HepG2 (cell line): ENCODE measurements around the gene FOXJ2. TPM values are rescaled to one million over a fixed set of nuclear protein-coding genes. Genes with fewer than 3 reads are reported as not detected.

ENCODE experiments used
- ATAC-seq: fragments of 200-7000 bp; cut with Tn5 transposase; 3 replicates; pipeline ENCODE4 v1.9.1; 2020; ENCODE audit warnings: mild to moderate bottlenecking, moderate library complexity
- BruUV-seq: library from RNA; stranded (reverse); fragments of 400-500 nt; replicated peaks from 2 replicates; lab custom pipeline; 2021; lab: Mats Ljungman, UMichigan
- CTCF ChIA-PET: fragments of 300-600 bp; formaldehyde crosslinking; extraction: SDS; loops from one replicate; lab custom pipeline; 2021; ENCODE audit warnings: low total read pairs, inconsistent platforms, low intra/inter-chr PET ratio; lab: Yijun Ruan, JAX
- POLR2A ChIA-PET: fragments of 350-600 bp; sonication (Branson Sonifier 250); formaldehyde crosslinking; loops from one replicate; lab custom pipeline; 2020; ENCODE audit warnings: antibody characterized with exemption, inconsistent platforms; lab: Yijun Ruan, JAX
- DNase-seq: peaks from one replicate; pipeline ENCODE4 v3.0.0-alpha.2; 2015; ENCODE audit warnings: low spot score
- FAIRE-seq: peaks from 3 replicates; lab custom pipeline; 2011; peaks lifted over from hg19 to GRCh38; lab: Jason Lieb, UNC
- H2AFZ ChIP-seq: one replicate; pipeline ENCODE4 v1.6.1; 2011; ENCODE audit warnings: low read length, inconsistent platforms
- H3K27ac ChIP-seq: fragments of 300-600 bp; 3 replicates; pipeline ENCODE4 v1.8.0; 2011; ENCODE audit warnings: mixed run types, mild to moderate bottlenecking, mixed read lengths, low read length, inconsistent platforms; ENCODE audit not compliant: insufficient read depth; ENCODE audit errors: extremely low read length
- H3K27me3 ChIP-seq, 2 experiments: fragments of 200-600 bp in 1 of 2; 2 replicates in 1 of 2; 3 replicates in 1 of 2; pipeline versions ENCODE4 v1.6.0 to v1.8.0; 2011; ENCODE audit warnings: low read length in 2 of 2, mild to moderate bottlenecking in 2 of 2, moderate library complexity in 2 of 2, inconsistent platforms in 1 of 2; ENCODE audit not compliant: insufficient read depth in 2 of 2, control insufficient read depth in 1 of 2
- H3K36me3 ChIP-seq, 2 experiments: fragments of 200-600 bp in 1 of 2; replicated peaks in 1 of 2; 2 replicates in 1 of 2; 3 replicates in 1 of 2; pipeline versions ENCODE4 v1.5.1 to v1.8.0; 2011; ENCODE audit warnings: low read length in 2 of 2, inconsistent platforms in 1 of 2; ENCODE audit not compliant: insufficient read depth in 2 of 2, control insufficient read depth in 1 of 2
- H3K4me1 ChIP-seq: 2 replicates; pipeline ENCODE4 v1.5.1; 2012; ENCODE audit warnings: low read length, inconsistent platforms; ENCODE audit not compliant: insufficient read depth
- H3K4me2 ChIP-seq: 2 replicates; pipeline ENCODE4 v1.6.0; 2011; ENCODE audit warnings: low read depth, low read length, inconsistent platforms
- H3K4me3 ChIP-seq, 3 experiments: fragments of 200-600 bp in 1 of 3; sonication (generic), shearing (Covaris generic) in 1 of 3; replicated peaks in 1 of 3; 2 replicates each; pipeline ENCODE4 v1.5.1; 2011 to 2016; ENCODE audit warnings: low read length in 3 of 3, inconsistent platforms in 2 of 3, low read depth in 2 of 3, mild to moderate bottlenecking in 2 of 3, control low read depth in 1 of 3, mixed read lengths in 1 of 3; ENCODE audit not compliant: insufficient read depth in 1 of 3
- H3K79me2 ChIP-seq: one replicate; pipeline ENCODE4 v1.6.1; 2011; ENCODE audit warnings: low read length, inconsistent platforms; ENCODE audit not compliant: insufficient read depth
- H3K9ac ChIP-seq: 2 replicates; pipeline ENCODE4 v1.6.0; 2011; ENCODE audit warnings: mild to moderate bottlenecking, low read depth, low read length, inconsistent platforms; ENCODE audit not compliant: insufficient read depth
- H3K9me3 ChIP-seq: 2 replicates; pipeline ENCODE4 v1.5.1; 2012; ENCODE audit warnings: mild to moderate bottlenecking, low read length
- H4K20me1 ChIP-seq: 2 replicates; pipeline ENCODE4 v1.6.0; 2011; ENCODE audit warnings: inconsistent platforms, mild to moderate bottlenecking, low read length, moderate library complexity; ENCODE audit not compliant: insufficient read depth
- CC2D1A ChIP-seq: sonication (generic); formaldehyde crosslinking; IDR thresholded peaks from 2 replicates; pipeline ENCODE4 v1.8.1; 2023; ENCODE audit warnings: mild to moderate bottlenecking, missing genetic modification reagents
- CENPBD1 ChIP-seq: sonication (generic); formaldehyde crosslinking; IDR thresholded peaks from 2 replicates; pipeline ENCODE4 v1.8.0; 2022; ENCODE audit warnings: missing genetic modification reagents, low read depth, mild to moderate bottlenecking, borderline replicate concordance
- DBP ChIP-seq: sonication (generic); formaldehyde crosslinking; IDR thresholded peaks from 2 replicates; pipeline ENCODE4 v1.4.0; 2020; ENCODE audit warnings: missing genetic modification reagents; ENCODE audit errors: not compliant biosample characterization
- IKZF1 ChIP-seq: fragments of 450-650 bp; IDR thresholded peaks from 2 replicates; pipeline ENCODE4 v1.7.1; 2016
- KDM3A ChIP-seq: IDR thresholded peaks from 2 replicates; pipeline ENCODE4 v1.6.1; 2018; ENCODE audit warnings: low read depth, missing compliant biosample characterization
- MLLT10 ChIP-seq: sonication (generic); formaldehyde crosslinking; IDR thresholded peaks from 2 replicates; pipeline ENCODE4 v1.4.0; 2020; ENCODE audit warnings: missing genetic modification reagents
- NCOA5 ChIP-seq: sonication (generic); formaldehyde crosslinking; IDR thresholded peaks from 2 replicates; pipeline ENCODE4 v1.4.0; 2020; ENCODE audit warnings: missing genetic modification reagents
- PAF1 ChIP-seq: IDR thresholded peaks from 2 replicates; pipeline ENCODE4 v1.6.1; 2016; ENCODE audit warnings: missing genetic modification reagents, missing compliant biosample characterization
- POLR2AphosphoS2 ChIP-seq: IDR thresholded peaks from 2 replicates; pipeline ENCODE4 v1.6.1; 2011; ENCODE audit warnings: low read depth, low read length, improper control_type of control experiment
- PREB ChIP-seq: sonication (generic); formaldehyde crosslinking; IDR thresholded peaks from 2 replicates; pipeline ENCODE4 v1.4.0; 2020; ENCODE audit warnings: missing genetic modification reagents
- SMAD1 ChIP-seq: sonication (generic); formaldehyde crosslinking; IDR thresholded peaks from 2 replicates; pipeline ENCODE4 v1.4.0; 2020; ENCODE audit warnings: missing genetic modification reagents, low read depth, mild to moderate bottlenecking, borderline replicate concordance
- ZNF160 ChIP-seq: sonication (generic); formaldehyde crosslinking; IDR thresholded peaks from 2 replicates; pipeline ENCODE4 v1.8.0; 2022; ENCODE audit warnings: mild to moderate bottlenecking, inconsistent platforms, missing genetic modification reagents
- ZNF234 ChIP-seq: sonication (generic); formaldehyde crosslinking; conservative IDR thresholded peaks from 2 replicates; pipeline ENCODE4 v1.5.1; 2020; ENCODE audit warnings: mild to moderate bottlenecking, missing genetic modification reagents
- ZNF496 ChIP-seq: sonication (generic); formaldehyde crosslinking; IDR thresholded peaks from 2 replicates; pipeline ENCODE4 v1.8.1; 2023; ENCODE audit warnings: mild to moderate bottlenecking, moderate library complexity, missing genetic modification reagents; ENCODE audit not compliant: insufficient replicate concordance
- ZNF607 ChIP-seq: sonication (generic); formaldehyde crosslinking; IDR thresholded peaks from 2 replicates; pipeline ENCODE4 v1.5.1; 2020; ENCODE audit warnings: missing genetic modification reagents, mild to moderate bottlenecking, borderline replicate concordance
- ZNF775 ChIP-seq: sonication (generic); formaldehyde crosslinking; IDR thresholded peaks from 2 replicates; pipeline ENCODE4 v1.4.0; 2020; ENCODE audit warnings: missing genetic modification reagents, mild to moderate bottlenecking, moderate library complexity, borderline replicate concordance
- ZSCAN20 ChIP-seq: sonication (generic); formaldehyde crosslinking; IDR thresholded peaks from 2 replicates; pipeline ENCODE4 v1.4.0; 2020; ENCODE audit warnings: missing genetic modification reagents, mild to moderate bottlenecking, borderline replicate concordance
- WGBS: methylation state at CpG from one replicate; pipeline ENCODE4 v1.1.6; 2017; ENCODE audit warnings: low lambda C conversion rate; 5-methylcytosine and 5-hydroxymethylcytosine counted together
- in situ Hi-C: cut with HindIII; loops from 2 replicates; pipeline ENCODE4 v1.10.0; 2017; ENCODE audit warnings: low pct_unique_long_range_greater_than_20kb; ENCODE audit not compliant: extremely low pct_ligation_motif_present
- intact Hi-C: fragments of 100-400 bp; cut with micrococcal nuclease; formaldehyde crosslinking; loops from one replicate; pipeline ENCODE4 v1.10.0; 2022; ENCODE audit not compliant: unreplicated experiment
- polyA plus RNA-seq, 8 experiments: library from polyadenylated mRNA; depleted of rRNA in 3 of 8; stranded (reverse) in 7 of 8; unstranded in 1 of 8; fragments of >200 nt; fragmentation: Illumina TruSeq in 4 of 8; extraction: Trizol in 4 of 8; gene quantifications; 2 replicates each; pipeline versions ENCODE4 v1.2.1 to v1.2.3, GENCODE V29; 2011 to 2016; ENCODE audit warnings: low read depth in 4 of 8, missing spikeins in 1 of 8, mixed read lengths in 1 of 8; ENCODE audit not compliant: insufficient read depth in 1 of 8
- total RNA-seq, 5 experiments: library from RNA; depleted of rRNA; stranded (reverse); fragments of >200 nt; fragmentation: Illumina TruSeq; extraction: Trizol; gene quantifications; 2 replicates each; pipeline ENCODE4 v1.2.3, GENCODE V29; 2016; ENCODE audit warnings: low read depth in 1 of 5
- TF ChIP-seq, protein P1 (sequence below): IDR thresholded peaks from 2 replicates; pipeline ENCODE4 v1.6.1; 2012; ENCODE audit warnings: low read length, improper control_type of control experiment

Gene FOXJ2
- total and polyA plus RNA-seq, 2 of the 13 experiments (the other 11 are each of a cell fraction or from before 2014, with no cell fraction given): 2.2 to 2.9 TPM

DNA sequence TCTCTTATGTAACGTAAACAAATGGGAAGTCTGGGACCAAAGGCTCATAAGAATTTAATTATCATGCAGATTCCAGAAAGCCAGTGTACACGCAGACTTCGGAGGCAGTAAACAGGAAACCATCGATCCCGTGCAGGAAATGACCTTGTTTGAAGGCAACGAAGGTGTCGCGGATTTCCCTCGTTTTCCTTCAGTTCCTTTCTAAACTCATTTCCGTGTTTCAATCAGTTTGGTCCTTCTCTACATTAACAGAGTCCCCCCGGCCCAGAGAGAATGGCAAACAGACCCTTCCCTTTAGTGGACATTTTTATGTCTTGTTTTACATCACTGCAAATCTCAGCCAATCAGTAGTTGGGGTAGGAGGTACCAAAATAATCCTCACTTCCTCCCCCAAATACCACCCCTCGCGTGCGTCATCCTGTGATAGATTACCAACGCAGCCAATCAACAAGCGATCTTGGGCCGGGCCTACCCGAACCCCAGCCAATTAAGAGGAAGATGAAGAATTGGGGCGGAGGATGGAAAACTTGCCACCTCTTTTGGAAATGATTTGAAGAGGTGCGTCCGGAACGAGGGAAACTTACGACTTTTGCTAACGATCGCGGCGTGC, 6.1 kb upstream of the FOXJ2 start (continued):
- TF ChIP-seq MLLT10: no peak
- TF ChIP-seq, protein P1, sequence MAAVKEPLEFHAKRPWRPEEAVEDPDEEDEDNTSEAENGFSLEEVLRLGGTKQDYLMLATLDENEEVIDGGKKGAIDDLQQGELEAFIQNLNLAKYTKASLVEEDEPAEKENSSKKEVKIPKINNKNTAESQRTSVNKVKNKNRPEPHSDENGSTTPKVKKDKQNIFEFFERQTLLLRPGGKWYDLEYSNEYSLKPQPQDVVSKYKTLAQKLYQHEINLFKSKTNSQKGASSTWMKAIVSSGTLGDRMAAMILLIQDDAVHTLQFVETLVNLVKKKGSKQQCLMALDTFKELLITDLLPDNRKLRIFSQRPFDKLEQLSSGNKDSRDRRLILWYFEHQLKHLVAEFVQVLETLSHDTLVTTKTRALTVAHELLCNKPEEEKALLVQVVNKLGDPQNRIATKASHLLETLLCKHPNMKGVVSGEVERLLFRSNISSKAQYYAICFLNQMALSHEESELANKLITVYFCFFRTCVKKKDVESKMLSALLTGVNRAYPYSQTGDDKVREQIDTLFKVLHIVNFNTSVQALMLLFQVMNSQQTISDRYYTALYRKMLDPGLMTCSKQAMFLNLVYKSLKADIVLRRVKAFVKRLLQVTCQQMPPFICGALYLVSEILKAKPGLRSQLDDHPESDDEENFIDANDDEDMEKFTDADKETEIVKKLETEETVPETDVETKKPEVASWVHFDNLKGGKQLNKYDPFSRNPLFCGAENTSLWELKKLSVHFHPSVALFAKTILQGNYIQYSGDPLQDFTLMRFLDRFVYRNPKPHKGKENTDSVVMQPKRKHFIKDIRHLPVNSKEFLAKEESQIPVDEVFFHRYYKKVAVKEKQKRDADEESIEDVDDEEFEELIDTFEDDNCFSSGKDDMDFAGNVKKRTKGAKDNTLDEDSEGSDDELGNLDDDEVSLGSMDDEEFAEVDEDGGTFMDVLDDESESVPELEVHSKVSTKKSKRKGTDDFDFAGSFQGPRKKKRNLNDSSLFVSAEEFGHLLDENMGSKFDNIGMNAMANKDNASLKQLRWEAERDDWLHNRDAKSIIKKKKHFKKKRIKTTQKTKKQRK: peak; percentile 42; the same call in 1 of the 2 replicates
- TF ChIP-seq ZNF607 (CRISPR knock-in tag): no peak
- TF ChIP-seq, all 625 proteins: peak for 105

GRCh38 chr12:8027856-8028255, 4.7 kb upstream of the FOXJ2 start:
- DNase-seq: no peak
- POLR2A ChIA-PET: interaction anchor here (1.3 kb wide), 1 partner anchor 95 kb away, joined by 3 read pairs; no protein-coding TSS in a partner anchor
- ATAC-seq: no peak
- Histone ChIP-seq H3K4me2 (peak overlapping the region; percentile 75), H3K36me3 (no peaks in the 10 kb centered on the region), H3K27me3 (no peaks in the 10 kb centered on the region; a peak in 1 of 5 replicates), H3K9me3 (no peaks in the 10 kb centered on the region), H3K4me3 (peak overlapping the region; percentile 56 to 72 (median 56); a peak in 4 of 6 replicates), H4K20me1 (no peaks in the 10 kb centered on the region), H3K79me2 (no peaks in the 10 kb centered on the region), H3K27ac (no peak overlapping the region), H2AFZ (peak overlapping the region; percentile 61), H3K9ac (0 out of 2 replicates have a peak overlapping the region, but pooled peaks have one; percentile 70), H3K4me1 (peaks cover 24% of the 10 kb centered on the region)
- CTCF ChIA-PET: no interaction called here
- 52% methylated on average over 5 of the region's 5 CpGs for WGBS
- no TSS peak for BruUV-seq
- TF ChIP-seq POLR2AphosphoS2 (no peak), ZNF234 (CRISPR knock-in tag) (no peak), CC2D1A (CRISPR knock-in tag) (no peak), ZSCAN20 (CRISPR knock-in tag) (no peak), CENPBD1 (no peak), SMAD1 (CRISPR knock-in tag) (no peak), PREB (CRISPR knock-in tag) (no peak), PAF1 (no peak), ZNF160 (CRISPR knock-in tag) (no peak), NCOA5 (CRISPR knock-in tag) (no peak), KDM3A (CRISPR knock-in tag) (no peak), DBP (CRISPR knock-in tag) (no peak), ZNF496 (CRISPR knock-in tag) (no peak), IKZF1 (no peak), ZNF775 (CRISPR knock-in tag) (no peak)
- FAIRE-seq: no peak
- intact Hi-C loops (no loop called here), in situ Hi-C loops (no loop called here)
